DMS 273 treated with DMSO at 0.1 percent for 48 hours (cell line): Measurements from ENCODE around the gene HPS4.
"Not testable (repeated sequence)": the region's sequence is repeated elsewhere in the genome, so short reads cannot be mapped to it uniquely, and the experiment has no call there.

Experiments used
- DNase-seq: peaks from one replicate; lab custom pipeline; 2025; lab: John Stamatoyannopoulos, UW

Gene HPS4

GRCh38 chr22:26442086-26442756 is 41.4 kb downstream of the HPS4 start:
- no peak for DNase-seq

DNA sequence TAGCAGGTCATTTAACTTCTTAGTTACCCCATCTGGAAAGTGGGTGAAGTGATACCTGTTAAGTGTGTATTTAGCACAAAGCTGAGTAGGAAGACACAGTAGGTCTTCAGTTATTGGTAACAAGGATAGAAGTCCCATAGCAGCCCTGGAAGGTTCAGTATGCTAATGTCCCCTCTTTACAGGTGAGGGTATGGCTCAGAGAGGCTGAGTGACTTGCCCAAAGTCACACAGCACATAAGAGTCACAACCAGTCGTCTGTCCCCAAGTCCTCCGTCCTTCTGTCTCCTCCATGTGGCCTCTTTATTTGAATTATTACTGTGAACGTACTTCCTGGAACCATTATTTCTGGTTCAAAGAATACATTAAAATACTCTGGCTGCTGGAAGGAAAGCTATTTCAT is 44.0 kb downstream of the HPS4 start:
- no peak for DNase-seq

DNA sequence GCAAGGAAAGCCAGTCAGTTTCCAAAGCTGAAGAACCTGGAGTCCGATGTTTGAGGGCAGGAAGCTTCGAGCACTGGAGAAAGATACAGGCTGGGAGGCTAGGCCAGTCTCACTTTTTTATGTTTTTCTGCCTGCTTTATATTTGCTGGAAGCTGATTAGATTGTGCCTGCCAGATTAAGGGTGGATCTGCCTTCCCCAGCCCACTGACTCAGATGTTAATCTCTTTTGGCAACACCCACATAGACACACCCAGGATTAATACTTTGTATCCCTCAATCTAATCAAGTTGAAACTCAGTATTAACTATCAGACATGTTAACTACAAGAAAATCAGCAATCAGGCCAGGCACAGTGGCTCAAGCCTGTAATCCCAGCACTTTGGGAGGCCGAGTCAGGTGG is 44.8 kb downstream of the HPS4 start:
- DNase-seq = not testable (repeated sequence)

- DNase-seq = no peak
Measured at GRCh38 chr22:26437694-26438392, 45.7 kb downstream of the HPS4 start.

- DNase-seq = no peak
Measured at GRCh38 chr22:26436903-26437515, 46.6 kb downstream of the HPS4 start.

DNA sequence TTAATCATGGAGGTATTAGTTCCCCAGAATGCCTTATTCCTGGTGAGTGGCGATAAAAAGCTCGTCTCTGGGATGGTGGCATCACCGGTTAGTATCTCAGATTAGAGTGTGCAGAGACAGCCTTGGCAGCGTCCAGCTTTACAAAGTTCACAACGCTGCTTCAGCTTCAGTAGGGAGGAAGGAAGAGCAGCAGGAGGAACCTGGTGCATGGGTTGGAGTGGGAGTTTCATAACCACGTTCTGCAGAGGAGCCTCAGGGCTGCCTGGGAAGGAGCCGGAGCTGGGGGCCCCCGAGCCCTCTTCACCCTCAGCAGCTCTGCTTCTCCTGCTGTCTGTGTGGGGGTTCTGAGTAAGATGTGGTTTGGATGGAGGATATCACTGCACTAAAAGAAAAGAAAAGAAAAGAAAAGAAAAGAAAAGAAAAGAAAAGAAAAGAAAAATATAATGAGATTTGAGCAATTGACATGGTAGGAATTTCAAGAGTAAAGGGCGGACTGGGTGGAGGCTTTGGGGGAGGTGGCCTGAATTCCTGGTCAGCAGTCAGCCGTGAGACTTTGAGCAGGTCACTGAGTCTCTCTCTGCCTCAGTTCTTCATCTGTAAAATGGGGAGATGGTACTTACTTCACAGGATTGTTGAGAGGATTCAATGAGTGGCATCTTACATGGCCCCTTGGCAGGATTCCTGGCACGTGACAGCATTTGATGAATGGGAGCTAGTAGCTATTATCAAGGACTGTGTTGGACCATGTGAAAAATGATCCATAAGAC is 48.1 kb downstream of the HPS4 start:
- DNase-seq = no peak

GRCh38 chr22:26433805-26434204 is 49.8 kb downstream of the HPS4 start:
- DNase-seq = no peak

- DNase-seq = no peak
Measured at GRCh38 chr22:26432619-26433311, 50.8 kb downstream of the HPS4 start.

GRCh38 chr22:26431261-26431995 is 52.2 kb downstream of the HPS4 start:
- no peak for DNase-seq

DNA sequence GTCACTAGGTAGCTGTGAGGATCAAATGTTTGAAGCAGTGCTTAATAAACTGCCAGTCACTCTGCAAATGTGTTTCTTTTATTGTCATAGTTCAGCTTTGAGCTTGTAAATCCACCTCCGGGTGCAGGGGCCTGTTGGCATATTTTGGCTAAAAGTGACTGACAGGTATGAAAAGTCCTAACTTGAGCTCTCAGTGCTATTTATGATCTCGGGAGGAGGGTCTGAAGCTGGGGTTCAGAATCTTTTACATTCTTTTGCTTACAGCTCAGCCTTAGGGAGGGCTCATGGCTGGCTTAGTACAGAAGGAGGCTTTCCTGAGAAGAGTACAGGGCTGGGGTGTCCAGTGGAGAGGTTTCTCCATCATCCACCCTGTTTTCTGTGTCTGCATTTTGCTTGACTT is 53.0 kb downstream of the HPS4 start:
- no peak for DNase-seq

GRCh38 chr22:26429458-26430286 is 53.9 kb downstream of the HPS4 start:
- DNase-seq = no peak

GRCh38 chr22:26428515-26429457 is 54.8 kb downstream of the HPS4 start, which contains the start of gene ASPHD2:
TSS of gene ASPHD2 (plus strand) at chr22:26429260. CDS start at chr22:26433616, 4,356 bp downstream.
- DNase-seq = no peak

GRCh38 chr22:26426924-26427323 is 56.7 kb downstream of the HPS4 start:
- DNase-seq = no peak

DNA sequence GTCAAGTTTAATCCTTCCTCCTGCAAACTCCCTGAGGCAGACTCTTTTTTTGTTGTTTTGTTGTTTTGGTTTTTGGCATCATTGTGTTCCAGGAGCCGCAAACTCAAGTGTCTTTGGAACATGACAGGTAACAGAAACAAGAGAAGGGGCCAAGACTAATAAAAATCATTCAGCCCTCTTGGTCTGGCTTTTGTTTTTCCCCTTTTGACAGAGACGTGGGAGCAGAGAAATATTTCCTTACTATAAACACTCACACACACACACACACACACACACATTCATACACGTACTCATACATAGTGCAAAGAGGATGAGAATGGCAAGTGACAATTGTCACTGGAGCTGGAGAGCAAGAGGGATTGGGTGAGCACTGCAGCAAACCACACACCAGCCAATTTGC is 65.0 kb downstream of the HPS4 start:
- DNase-seq = no peak

DNA sequence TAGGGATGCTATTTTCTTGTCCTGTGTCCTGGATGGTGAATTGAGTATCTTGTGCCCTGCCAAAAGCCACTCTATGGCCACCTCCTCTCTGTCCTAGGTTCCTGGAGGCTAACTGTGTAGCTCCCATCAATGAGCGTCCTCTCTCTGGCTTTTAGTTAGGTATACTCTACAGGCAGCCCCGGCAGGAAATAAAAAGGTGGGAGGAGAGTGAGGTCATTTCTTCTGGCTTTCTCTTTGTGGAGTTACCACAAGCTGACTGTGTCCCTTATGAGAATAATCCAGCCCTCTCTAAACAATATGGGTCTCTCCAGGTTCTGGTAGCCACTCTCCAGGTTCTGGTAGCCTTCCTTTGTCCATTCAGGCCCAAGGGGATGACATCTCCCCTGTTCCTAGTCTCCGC is 66.2 kb downstream of the HPS4 start:
- no peak for DNase-seq

- no peak for DNase-seq
Measured at GRCh38 chr22:26416670-26417276, 66.8 kb downstream of the HPS4 start.

GRCh38 chr22:26416256-26416655 is 67.3 kb downstream of the HPS4 start:
- DNase-seq = no peak

DNA sequence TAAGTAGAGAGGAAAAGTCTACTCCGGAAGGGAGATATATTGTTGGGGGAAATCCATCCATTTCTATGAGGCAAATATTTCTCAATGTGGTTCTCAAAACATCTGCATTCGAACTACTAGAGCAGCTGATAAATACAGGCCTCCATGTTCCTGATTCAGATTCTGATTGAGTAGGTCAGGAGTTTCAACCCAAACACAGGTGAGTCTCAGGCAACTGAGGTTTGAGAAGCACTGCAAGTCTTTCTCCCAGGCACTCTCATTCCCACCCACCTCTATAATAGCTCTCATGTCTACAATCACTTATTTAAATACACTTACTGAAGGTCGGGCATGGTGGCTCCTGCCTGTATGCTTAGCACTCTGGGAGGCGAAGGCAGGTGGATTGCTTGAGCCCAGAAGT is 69.2 kb downstream of the HPS4 start:
- no peak for DNase-seq

DNA sequence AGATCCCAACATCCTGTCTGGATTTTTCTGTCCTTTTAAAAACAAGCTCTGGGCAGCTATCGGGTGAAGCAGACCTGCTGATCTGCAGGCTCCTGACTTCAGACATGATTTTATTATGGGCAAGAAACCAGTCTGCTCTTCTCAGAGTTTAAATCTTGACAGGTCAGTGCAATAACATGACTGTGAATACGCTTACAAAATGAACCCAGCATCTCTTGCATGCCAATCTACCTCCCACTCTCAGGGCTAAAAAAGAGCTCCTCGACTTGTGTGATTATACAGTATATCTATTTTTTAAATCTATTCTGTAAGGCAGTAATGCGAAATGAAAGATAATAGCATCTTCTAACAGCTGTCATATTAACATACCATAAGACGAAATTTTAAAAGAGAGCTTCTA is 73.2 kb downstream of the HPS4 start:
- no peak for DNase-seq
